HepG2 (cell line): ENCODE measurements around the gene CTCF. TPM values are rescaled to one million over a fixed set of nuclear protein-coding genes. Genes with fewer than 3 reads are reported as not detected.

Source experiments
- ATAC-seq: fragments of 200-7000 bp; cut with Tn5 transposase; 3 replicates; pipeline ENCODE4 v1.9.1; 2020; ENCODE audit warnings: mild to moderate bottlenecking, moderate library complexity
- BruUV-seq: library from RNA; stranded (reverse); fragments of 400-500 nt; replicated peaks from 2 replicates; lab custom pipeline; 2021; lab: Mats Ljungman, UMichigan
- CTCF ChIA-PET: fragments of 300-600 bp; formaldehyde crosslinking; extraction: SDS; loops from one replicate; lab custom pipeline; 2021; ENCODE audit warnings: low total read pairs, inconsistent platforms, low intra/inter-chr PET ratio; lab: Yijun Ruan, JAX
- POLR2A ChIA-PET: fragments of 350-600 bp; sonication (Branson Sonifier 250); formaldehyde crosslinking; loops from one replicate; lab custom pipeline; 2020; ENCODE audit warnings: antibody characterized with exemption, inconsistent platforms; lab: Yijun Ruan, JAX
- DNase-seq: peaks from one replicate; pipeline ENCODE4 v3.0.0-alpha.2; 2015; ENCODE audit warnings: low spot score
- FAIRE-seq: peaks from 3 replicates; lab custom pipeline; 2011; peaks lifted over from hg19 to GRCh38; lab: Jason Lieb, UNC
- H2AFZ ChIP-seq: one replicate; pipeline ENCODE4 v1.6.1; 2011; ENCODE audit warnings: low read length, inconsistent platforms
- H3K27ac ChIP-seq: fragments of 300-600 bp; 3 replicates; pipeline ENCODE4 v1.8.0; 2011; ENCODE audit warnings: mixed run types, mild to moderate bottlenecking, mixed read lengths, low read length, inconsistent platforms; ENCODE audit not compliant: insufficient read depth; ENCODE audit errors: extremely low read length
- H3K27me3 ChIP-seq, 2 experiments: fragments of 200-600 bp in 1 of 2; 2 replicates in 1 of 2; 3 replicates in 1 of 2; pipeline versions ENCODE4 v1.6.0 to v1.8.0; 2011; ENCODE audit warnings: low read length in 2 of 2, mild to moderate bottlenecking in 2 of 2, moderate library complexity in 2 of 2, inconsistent platforms in 1 of 2; ENCODE audit not compliant: insufficient read depth in 2 of 2, control insufficient read depth in 1 of 2
- H3K36me3 ChIP-seq, 2 experiments: fragments of 200-600 bp in 1 of 2; replicated peaks in 1 of 2; 2 replicates in 1 of 2; 3 replicates in 1 of 2; pipeline versions ENCODE4 v1.5.1 to v1.8.0; 2011; ENCODE audit warnings: low read length in 2 of 2, inconsistent platforms in 1 of 2; ENCODE audit not compliant: insufficient read depth in 2 of 2, control insufficient read depth in 1 of 2
- H3K4me1 ChIP-seq: 2 replicates; pipeline ENCODE4 v1.5.1; 2012; ENCODE audit warnings: low read length, inconsistent platforms; ENCODE audit not compliant: insufficient read depth
- H3K4me2 ChIP-seq: 2 replicates; pipeline ENCODE4 v1.6.0; 2011; ENCODE audit warnings: low read depth, low read length, inconsistent platforms
- H3K4me3 ChIP-seq, 3 experiments: fragments of 200-600 bp in 1 of 3; sonication (generic), shearing (Covaris generic) in 1 of 3; replicated peaks in 1 of 3; 2 replicates each; pipeline ENCODE4 v1.5.1; 2011 to 2016; ENCODE audit warnings: low read length in 3 of 3, inconsistent platforms in 2 of 3, low read depth in 2 of 3, mild to moderate bottlenecking in 2 of 3, control low read depth in 1 of 3, mixed read lengths in 1 of 3; ENCODE audit not compliant: insufficient read depth in 1 of 3
- H3K79me2 ChIP-seq: one replicate; pipeline ENCODE4 v1.6.1; 2011; ENCODE audit warnings: low read length, inconsistent platforms; ENCODE audit not compliant: insufficient read depth
- H3K9ac ChIP-seq: 2 replicates; pipeline ENCODE4 v1.6.0; 2011; ENCODE audit warnings: mild to moderate bottlenecking, low read depth, low read length, inconsistent platforms; ENCODE audit not compliant: insufficient read depth
- H3K9me3 ChIP-seq: 2 replicates; pipeline ENCODE4 v1.5.1; 2012; ENCODE audit warnings: mild to moderate bottlenecking, low read length
- H4K20me1 ChIP-seq: 2 replicates; pipeline ENCODE4 v1.6.0; 2011; ENCODE audit warnings: inconsistent platforms, mild to moderate bottlenecking, low read length, moderate library complexity; ENCODE audit not compliant: insufficient read depth
- ATF7 ChIP-seq, 2 experiments: fragments of 450-650 bp in 1 of 2; sonication (generic) in 1 of 2; formaldehyde crosslinking in 1 of 2; IDR thresholded peaks; 2 replicates each; pipeline versions ENCODE4 v1.4.0 to v1.6.1; 2016 to 2020; ENCODE audit warnings: antibody characterized with exemption in 1 of 2, mild to moderate bottlenecking in 1 of 2, missing genetic modification reagents in 1 of 2
- ATM ChIP-seq: fragments of 450-650 bp; IDR thresholded peaks from 2 replicates; pipeline ENCODE4 v1.7.1; 2017; ENCODE audit warnings: mild to moderate bottlenecking, borderline replicate concordance
- FOXO4 ChIP-seq: sonication (generic); formaldehyde crosslinking; conservative IDR thresholded peaks from 2 replicates; pipeline ENCODE4 v1.8.1; 2023; ENCODE audit warnings: missing genetic modification reagents
- PAXIP1 ChIP-seq: sonication (generic); formaldehyde crosslinking; conservative IDR thresholded peaks from 2 replicates; pipeline ENCODE4 v1.4.0; 2020; ENCODE audit warnings: mild to moderate bottlenecking, missing genetic modification reagents, moderate library complexity
- THRA ChIP-seq: sonication (generic); formaldehyde crosslinking; IDR thresholded peaks from 2 replicates; pipeline ENCODE4 v1.4.0; 2020; ENCODE audit warnings: missing genetic modification reagents, borderline replicate concordance
- TP53 ChIP-seq: sonication (generic); formaldehyde crosslinking; conservative IDR thresholded peaks from 2 replicates; pipeline ENCODE4 v1.4.0; 2020; ENCODE audit warnings: missing genetic modification reagents
- ZNF251 ChIP-seq: sonication (generic); formaldehyde crosslinking; IDR thresholded peaks from 2 replicates; pipeline ENCODE4 v1.9.0; 2021; ENCODE audit warnings: mild to moderate bottlenecking, missing genetic modification reagents
- ZNF484 ChIP-seq: sonication (generic); formaldehyde crosslinking; IDR thresholded peaks from 2 replicates; pipeline ENCODE4 v1.5.1; 2020; ENCODE audit warnings: mild to moderate bottlenecking, low read depth, missing genetic modification reagents, borderline replicate concordance
- ZNF589 ChIP-seq: sonication (generic); formaldehyde crosslinking; conservative IDR thresholded peaks from 2 replicates; pipeline ENCODE4 v1.8.0; 2022; ENCODE audit warnings: mild to moderate bottlenecking, moderate library complexity, missing genetic modification reagents
- ZNF770 ChIP-seq: sonication (generic); formaldehyde crosslinking; IDR thresholded peaks from 2 replicates; pipeline ENCODE4 v1.5.0; 2020; ENCODE audit warnings: mild to moderate bottlenecking, missing genetic modification reagents
- ZNF782 ChIP-seq: sonication (generic); formaldehyde crosslinking; IDR thresholded peaks from 2 replicates; pipeline ENCODE4 v1.4.0; 2020; ENCODE audit warnings: missing genetic modification reagents, mild to moderate bottlenecking, borderline replicate concordance
- WGBS: methylation state at CpG from one replicate; pipeline ENCODE4 v1.1.6; 2017; ENCODE audit warnings: low lambda C conversion rate; 5-methylcytosine and 5-hydroxymethylcytosine counted together
- in situ Hi-C: cut with HindIII; loops from 2 replicates; pipeline ENCODE4 v1.10.0; 2017; ENCODE audit warnings: low pct_unique_long_range_greater_than_20kb; ENCODE audit not compliant: extremely low pct_ligation_motif_present
- intact Hi-C: fragments of 100-400 bp; cut with micrococcal nuclease; formaldehyde crosslinking; loops from one replicate; pipeline ENCODE4 v1.10.0; 2022; ENCODE audit not compliant: unreplicated experiment
- polyA plus RNA-seq, 8 experiments: library from polyadenylated mRNA; depleted of rRNA in 3 of 8; stranded (reverse) in 7 of 8; unstranded in 1 of 8; fragments of >200 nt; fragmentation: Illumina TruSeq in 4 of 8; extraction: Trizol in 4 of 8; gene quantifications; 2 replicates each; pipeline versions ENCODE4 v1.2.1 to v1.2.3, GENCODE V29; 2011 to 2016; ENCODE audit warnings: low read depth in 4 of 8, missing spikeins in 1 of 8, mixed read lengths in 1 of 8; ENCODE audit not compliant: insufficient read depth in 1 of 8
- total RNA-seq, 5 experiments: library from RNA; depleted of rRNA; stranded (reverse); fragments of >200 nt; fragmentation: Illumina TruSeq; extraction: Trizol; gene quantifications; 2 replicates each; pipeline ENCODE4 v1.2.3, GENCODE V29; 2016; ENCODE audit warnings: low read depth in 1 of 5

CTCF gene
- total and polyA plus RNA-seq, 2 of the 13 experiments (the other 11 are each of a cell fraction or from before 2014, with no cell fraction given) = 19.5 to 37.5 TPM

- ATAC-seq (no peak), FAIRE-seq (no peak), DNase-seq (no peak)
- peaks cover 9% of the 10 kb centered on the region; the same call in 1 of the 2 replicates for H4K20me1 ChIP-seq
- peaks cover 3% of the 10 kb centered on the region for H3K79me2 ChIP-seq
- in situ Hi-C loops = no loop called here
- TF ChIP-seq PAXIP1 (CRISPR knock-in tag) = no peak
- no peak for TF ChIP-seq FOXO4
- TF ChIP-seq ATM = no peak
- 0 out of 2 replicates have a peak, but pooled peaks have one; percentile 3 for TF ChIP-seq ATF7 (IDR thresholded peaks at IDR 0.05)
- no peak for TF ChIP-seq ATF7 (CRISPR knock-in tag; IDR thresholded peaks at IDR 0.05)
- TF ChIP-seq TP53 (CRISPR knock-in tag) = no peak
- no peak for TF ChIP-seq ZNF782 (CRISPR knock-in tag)
- TF ChIP-seq ZNF484 (CRISPR knock-in tag) = no peak
- TF ChIP-seq ZNF251 (CRISPR knock-in tag) = no peak
- peak; percentile 34; the same call in 1 of the 2 replicates for TF ChIP-seq THRA (CRISPR knock-in tag)
- peak; percentile 93 for TF ChIP-seq ZNF770 (CRISPR knock-in tag)
- TF ChIP-seq ZNF589 (CRISPR knock-in tag) = no peak
- H3K36me3 ChIP-seq = no peaks in the 10 kb centered on the region
- WGBS = 13% methylated on average over 3 of the region's 3 CpGs
- no peak overlapping the region for H2AFZ ChIP-seq
- H3K4me1 ChIP-seq = peaks cover 66% of the 10 kb centered on the region
- intact Hi-C loops = no loop called here
- H3K27me3 ChIP-seq = peaks cover 9 to 37% of the 10 kb centered on the region in 2 experiments; a peak in 4 of 5 replicates
- no TSS peak for BruUV-seq
- CTCF ChIA-PET = no interaction called here
- no peaks in the 10 kb centered on the region for H3K9me3 ChIP-seq
- no peak overlapping the region for H3K4me3 ChIP-seq
- H3K27ac ChIP-seq = no peak overlapping the region
- no peak overlapping the region for H3K9ac ChIP-seq
- POLR2A ChIA-PET = no interaction called here
- no peak overlapping the region for H3K4me2 ChIP-seq
Observed at GRCh38 chr16:67526149-67526791, 36.1 kb upstream of the CTCF start.
